Upper lobe of right lung (tissue), 1 donor: Measurements from ENCODE around the gene POLN. TPM values are rescaled to one million over a fixed set of nuclear protein-coding genes. Genes with fewer than 3 reads are reported as not detected.

Experiments used
- ATAC-seq: fragments of 200-7000 bp; cut with Tn5 transposase; one replicate; pipeline ENCODE4 v1.9.1; 2020; ENCODE audit warnings: mild to moderate bottlenecking, moderate library complexity
- DNase-seq: peaks from one replicate; pipeline ENCODE4 v3.0.0-alpha.2; 2020
- H3K27ac ChIP-seq: fragments of 200-600 bp; one replicate; pipeline ENCODE4 v1.8.0; 2022
- H3K27me3 ChIP-seq: fragments of 200-600 bp; one replicate; pipeline ENCODE4 v1.8.0; 2022; ENCODE audit warnings: mild to moderate bottlenecking
- H3K36me3 ChIP-seq: fragments of 200-600 bp; one replicate; pipeline ENCODE4 v1.8.0; 2022
- H3K4me1 ChIP-seq: fragments of 200-600 bp; one replicate; pipeline ENCODE4 v1.8.0; 2022
- H3K4me3 ChIP-seq: fragments of 200-600 bp; one replicate; pipeline ENCODE4 v1.8.0; 2022; ENCODE audit warnings: mild to moderate bottlenecking
- H3K9me3 ChIP-seq: fragments of 200-600 bp; one replicate; pipeline ENCODE4 v1.8.0; 2022
- CTCF ChIP-seq: fragments of 200-600 bp; IDR thresholded peaks from one replicate; pipeline ENCODE4 v1.8.0; 2022; ENCODE audit warnings: antibody characterized with exemption
- intact Hi-C: fragments of 100-400 bp; cut with DNase I; formaldehyde crosslinking; loops from one replicate; pipeline ENCODE4 v1.11.0; 2022
- total RNA-seq: library from RNA; stranded (reverse); fragmentation: NEBNext Ultra II Directional; extraction: Animal tissue kit (Norgen Biotek cat#: 25700); gene quantifications from one replicate; pipeline ENCODE4 v1.2.1, GENCODE V29; 2021
- donor health status: DM: no; HTN: yes; CAD: no; lungs with severe emphysema.

The POLN gene
- total RNA-seq, 1 donor from 2014 or later = 2.7 TPM

- peaks cover 43% of the 10 kb centered on the region for H3K27me3 ChIP-seq
- DNase-seq = peak; percentile 36
- TF ChIP-seq CTCF = no peak
- no peaks in the 10 kb centered on the region for H3K4me1 ChIP-seq
- intact Hi-C loops = no loop called here
- no peak overlapping the region for H3K4me3 ChIP-seq
- H3K9me3 ChIP-seq = no peaks in the 10 kb centered on the region
- H3K27ac ChIP-seq = no peak overlapping the region
- H3K36me3 ChIP-seq = no peaks in the 10 kb centered on the region
- no peak for ATAC-seq
Observed at GRCh38 chr4:2049381-2049780, 192.5 kb downstream of the POLN start.

DNA sequence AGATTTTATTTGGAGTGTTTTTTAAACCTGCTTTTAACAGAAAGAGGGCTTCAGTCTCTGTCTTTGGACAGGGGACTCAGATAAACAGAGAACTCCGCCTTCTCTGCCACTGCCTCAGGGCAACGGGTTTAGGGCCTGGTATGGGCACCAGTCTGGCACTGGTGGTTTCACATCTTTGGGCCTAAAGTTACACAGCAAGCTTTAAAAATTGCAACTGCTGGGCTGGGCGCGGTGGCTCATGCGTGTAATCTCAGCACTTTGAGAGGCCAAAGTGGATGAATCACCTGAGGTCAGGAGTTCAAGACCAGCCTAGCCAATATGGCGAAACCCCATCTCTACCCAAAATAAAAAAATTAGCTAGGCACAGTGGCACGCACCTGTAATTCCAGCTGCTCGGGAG, 193.1 kb downstream of the POLN start:
- Histone ChIP-seq H3K27ac (no peak overlapping the region), H3K27me3 (peaks cover 37% of the 10 kb centered on the region), H3K36me3 (no peaks in the 10 kb centered on the region), H3K4me3 (no peak overlapping the region), H3K4me1 (no peaks in the 10 kb centered on the region), H3K9me3 (no peaks in the 10 kb centered on the region)
- intact Hi-C loops = no loop called here
- no peak for ATAC-seq
- no peak for TF ChIP-seq CTCF
- DNase-seq = peak; percentile 37

DNA sequence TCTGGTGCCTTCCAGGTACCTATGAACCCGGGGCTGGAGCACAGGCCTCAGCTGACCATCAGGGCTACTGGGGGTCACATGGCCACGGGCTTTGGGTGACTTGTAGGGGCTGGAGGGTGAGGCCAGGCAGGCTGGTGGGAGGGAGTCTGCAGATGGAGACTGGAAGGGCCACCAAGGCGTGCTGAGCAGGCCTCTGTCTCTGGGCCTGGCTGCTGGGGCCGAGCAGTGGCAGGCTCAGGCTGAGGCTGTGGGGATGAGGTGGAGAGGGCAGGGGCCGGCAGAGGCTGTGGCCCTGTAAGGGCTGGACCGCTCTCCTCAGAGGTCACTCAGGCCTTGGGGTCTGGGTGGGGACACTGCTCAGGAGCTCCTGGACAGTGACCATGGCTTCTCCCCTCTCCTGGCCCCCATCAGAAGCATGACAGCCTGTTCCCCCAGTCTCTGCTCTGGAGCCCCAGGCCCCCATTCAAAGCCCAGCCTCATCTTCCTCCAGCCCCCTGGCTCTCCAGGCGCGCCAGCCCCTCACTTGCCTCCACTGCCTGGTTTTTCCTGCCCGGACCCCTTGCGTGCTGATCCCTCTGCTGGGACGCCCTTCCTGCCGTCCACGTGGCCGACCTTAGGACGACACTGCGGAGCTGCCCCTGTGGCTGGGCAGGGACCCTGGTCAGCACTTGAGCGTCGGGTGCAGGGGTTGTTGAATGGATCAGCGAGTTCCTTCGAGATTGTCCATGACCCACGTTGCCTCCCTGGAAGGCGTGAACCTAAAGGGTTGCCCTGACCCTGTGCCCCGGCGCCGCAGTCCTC, 193.9 kb downstream of the POLN start:
- no peak overlapping the region for H3K27ac ChIP-seq
- H3K4me1 ChIP-seq = no peaks in the 10 kb centered on the region
- no peaks in the 10 kb centered on the region for H3K9me3 ChIP-seq
- ATAC-seq = no peak
- peak; percentile 50 for DNase-seq
- peaks cover 37% of the 10 kb centered on the region for H3K27me3 ChIP-seq
- H3K4me3 ChIP-seq = no peak overlapping the region
- H3K36me3 ChIP-seq = no peaks in the 10 kb centered on the region
- TF ChIP-seq CTCF = no peak
- intact Hi-C loops = no loop called here

GRCh38 chr4:2047031-2047660, 194.8 kb downstream of the POLN start:
- no peak overlapping the region for H3K4me3 ChIP-seq
- intact Hi-C loops = no loop called here
- no peak for TF ChIP-seq CTCF
- H3K27me3 ChIP-seq = peaks cover 41% of the 10 kb centered on the region
- DNase-seq (peak; percentile 62), ATAC-seq (no peak)
- H3K4me1 ChIP-seq = peaks cover 4% of the 10 kb centered on the region
- no peaks in the 10 kb centered on the region for H3K36me3 ChIP-seq
- no peaks in the 10 kb centered on the region for H3K9me3 ChIP-seq
- H3K27ac ChIP-seq = no peak overlapping the region

DNA sequence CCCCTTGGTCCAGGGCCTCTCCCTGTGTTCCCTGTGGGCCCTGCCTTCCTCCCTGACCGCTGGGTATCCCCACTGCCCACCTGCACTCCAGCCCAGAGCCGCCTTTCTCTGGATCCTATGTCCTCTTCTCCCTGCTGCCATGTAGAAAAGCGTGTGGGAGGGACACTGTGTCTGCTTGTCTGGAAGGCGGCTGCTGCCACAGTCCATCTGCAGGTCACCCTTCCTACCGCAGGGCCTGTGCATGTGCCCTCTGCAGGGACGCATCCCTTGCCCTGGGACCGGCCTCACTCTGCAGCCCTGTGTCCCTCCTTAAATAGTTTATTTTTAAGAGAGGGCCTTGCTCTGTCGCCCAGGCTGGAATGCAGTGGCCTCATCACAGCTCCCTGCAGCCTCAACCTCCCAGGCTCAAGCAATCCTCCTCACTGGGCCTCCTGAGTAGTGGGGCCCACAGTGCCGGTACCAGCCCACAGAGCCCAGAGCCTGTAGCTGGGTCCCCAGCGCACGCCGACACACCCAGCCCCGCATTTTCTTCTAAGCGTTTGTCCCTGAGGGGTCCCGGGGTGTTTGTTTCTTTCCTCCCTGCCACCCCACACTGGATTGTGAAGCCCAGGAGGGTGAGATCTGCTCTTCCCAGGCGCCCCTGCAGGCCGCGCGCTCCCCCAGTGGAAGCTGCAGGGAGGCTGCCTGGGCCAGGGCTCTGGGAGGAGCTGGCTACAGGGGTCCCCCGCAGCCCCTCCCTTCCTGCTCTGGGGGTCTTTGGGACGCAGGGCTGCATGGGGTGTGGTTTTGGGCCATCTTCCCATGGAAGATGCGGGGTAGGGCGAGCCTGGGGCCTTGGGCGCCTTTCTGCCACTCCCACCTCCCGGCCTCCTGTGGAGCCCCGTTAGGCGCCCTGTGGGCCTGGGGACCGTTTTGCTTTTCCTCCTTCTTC, 195.6 kb downstream of the POLN start:
- no peaks in the 10 kb centered on the region for H3K36me3 ChIP-seq
- H3K9me3 ChIP-seq = no peaks in the 10 kb centered on the region
- peaks cover 7% of the 10 kb centered on the region for H3K4me1 ChIP-seq
- ATAC-seq (no peak), DNase-seq (peak; percentile 45)
- intact Hi-C loops = no loop called here
- H3K4me3 ChIP-seq = no peak overlapping the region
- no peak for TF ChIP-seq CTCF
- no peak overlapping the region for H3K27ac ChIP-seq
- H3K27me3 ChIP-seq = peaks cover 42% of the 10 kb centered on the region
